ENCODE results near the gene ITGA3.

- TF ChIP-seq EZH2 (IDR thresholded peaks at IDR 0.05; ENCODE audit: borderline replicate concordance, low read length), result no peak
- no peak for TF ChIP-seq CTCF (conservative IDR thresholded peaks at IDR 0.05 in 1 of 2, IDR thresholded peaks at IDR 0.05 in 1 of 2; ENCODE audit: extremely low read depth in 1 of 2, insufficient read depth in 1 of 2, low read depth in 1 of 2, low read length in 2 of 2)
These were observed 9.2 kb upstream of the ITGA3 start for GRCh38 chr17:50046667-50047066.

Measured in mammary epithelial cell (primary cell).